ENCODE data around the gene LIFR.

GRCh38 chr5:38527475-38527874 is 29.0 kb downstream of the LIFR start:
- no peak for TF ChIP-seq CTCF (conservative IDR thresholded peaks at IDR 0.05 in 1 of 2, IDR thresholded peaks at IDR 0.05 in 1 of 2; ENCODE audit: low read depth in 1 of 2, low read length in 2 of 2)
- TF ChIP-seq EZH2 (IDR thresholded peaks at IDR 0.05; ENCODE audit: low read length, missing control alignments) = no peak
